Lung (tissue), 12 donors: Measurements from ENCODE around the gene ZFYVE28. TPM values are rescaled to one million over a fixed set of nuclear protein-coding genes. Genes with fewer than 3 reads are reported as not detected.
A peak's percentile ranks its signal among the peaks of the same experiment; 100 is the strongest.

Source experiments
- ATAC-seq: fragments of 200-7000 bp; cut with Tn5 transposase; one replicate; pipeline ENCODE4 v1.9.1; 2020; ENCODE audit warnings: moderate number of reproducible peaks; ENCODE audit not compliant: insufficient read depth, low FRiP score
- DNase-seq, 3 donors: peaks; one replicate each; pipeline ENCODE4 v3.0.0-alpha.2; 2013 to 2017
- H3K27ac ChIP-seq, 2 donors: one replicate each; pipeline ENCODE4 v1.5.1; 2013; ENCODE audit warnings: mild to moderate bottlenecking in 2 of 2, moderate library complexity in 2 of 2, control low read depth in 1 of 2, inconsistent platforms in 1 of 2, low read depth in 1 of 2, low read length in 1 of 2
- H3K27me3 ChIP-seq, 3 donors: one replicate each; pipeline ENCODE4 v1.5.1; 2013; ENCODE audit warnings: low read length in 2 of 3; ENCODE audit not compliant: control insufficient read depth in 3 of 3, insufficient read depth in 3 of 3
- H3K36me3 ChIP-seq, 4 donors: one replicate each; pipeline ENCODE4 v1.5.1; 2013; ENCODE audit warnings: low read length in 4 of 4, mild to moderate bottlenecking in 1 of 4, moderate library complexity in 1 of 4; ENCODE audit not compliant: control insufficient read depth in 4 of 4, insufficient read depth in 4 of 4
- H3K4me1 ChIP-seq, 5 donors: one replicate each; pipeline ENCODE4 v1.5.1; 2013; ENCODE audit warnings: low read length in 5 of 5, mild to moderate bottlenecking in 2 of 5, moderate library complexity in 1 of 5; ENCODE audit not compliant: control insufficient read depth in 5 of 5, insufficient read depth in 5 of 5
- H3K4me3 ChIP-seq: one replicate; pipeline ENCODE4 v1.5.1; 2013; ENCODE audit warnings: mild to moderate bottlenecking, control low read depth, moderate library complexity
- H3K9ac ChIP-seq, 2 donors: one replicate each; pipeline ENCODE4 v1.5.1; 2013; ENCODE audit warnings: low read length in 2 of 2, control low read depth in 1 of 2; ENCODE audit not compliant: insufficient read depth in 1 of 2
- H3K9me3 ChIP-seq, 4 donors: one replicate each; pipeline ENCODE4 v1.5.1; 2013; ENCODE audit warnings: low read length in 3 of 4, mild to moderate bottlenecking in 1 of 4, moderate library complexity in 1 of 4; ENCODE audit not compliant: control insufficient read depth in 4 of 4, insufficient read depth in 3 of 4
- WGBS, 2 donors: extraction: QIAGEN DNeasy Blood & Tissue Kit; methylation state at CpG; one replicate each; pipeline ENCODE4 v1.1.7; 2013; 5-methylcytosine and 5-hydroxymethylcytosine counted together
- polyA plus RNA-seq, 2 donors: library from polyadenylated mRNA; stranded (reverse); fragments of 200-250 nt; gene quantifications; one replicate each; pipeline ENCODE4 v1.2.1, GENCODE V29; 2013
- total RNA-seq, 2 donors: library from RNA; depleted of rRNA in 1 of 2; stranded (reverse); fragments of >200 nt in 1 of 2; gene quantifications; one replicate each; pipeline ENCODE4 v1.2.1, GENCODE V29; 2014 to 2021
- TF ChIP-seq, protein P1 (sequence below): IDR thresholded peaks from 2 replicates; pipeline ENCODE4 v1.5.1; 2012; ENCODE audit warnings: mild to moderate bottlenecking; ENCODE audit errors: control extremely low read depth, extremely low read depth
- donor health status: control.
- donor health status: control.
- donor health status: Bipolar disorder and iron deficiency.
- donor health status: healthy.
- donor health status: DM: yes; HTN: yes; CAD: no.

Gene ZFYVE28
- total and polyA plus RNA-seq, 4 donors: 6.8 to 10.3 (median 7.6) TPM

- peak overlapping the region in 1 of 2 donors; percentile 89 for H3K27ac ChIP-seq
- WGBS, 2 donors: 1 to 4% methylated on average over 30 of the region's 30 CpGs
- peaks cover 0 to 33% (median 0%) of the 10 kb centered on the region in 5 donors for H3K4me1 ChIP-seq
- H3K27me3 ChIP-seq: peaks cover 0 to 46% (median 46%) of the 10 kb centered on the region in 3 donors
- no peak overlapping the region for H3K9ac ChIP-seq
- no peaks in the 10 kb centered on the region for H3K36me3 ChIP-seq
- ATAC-seq: peak; percentile 92
- TF ChIP-seq, protein P1, sequence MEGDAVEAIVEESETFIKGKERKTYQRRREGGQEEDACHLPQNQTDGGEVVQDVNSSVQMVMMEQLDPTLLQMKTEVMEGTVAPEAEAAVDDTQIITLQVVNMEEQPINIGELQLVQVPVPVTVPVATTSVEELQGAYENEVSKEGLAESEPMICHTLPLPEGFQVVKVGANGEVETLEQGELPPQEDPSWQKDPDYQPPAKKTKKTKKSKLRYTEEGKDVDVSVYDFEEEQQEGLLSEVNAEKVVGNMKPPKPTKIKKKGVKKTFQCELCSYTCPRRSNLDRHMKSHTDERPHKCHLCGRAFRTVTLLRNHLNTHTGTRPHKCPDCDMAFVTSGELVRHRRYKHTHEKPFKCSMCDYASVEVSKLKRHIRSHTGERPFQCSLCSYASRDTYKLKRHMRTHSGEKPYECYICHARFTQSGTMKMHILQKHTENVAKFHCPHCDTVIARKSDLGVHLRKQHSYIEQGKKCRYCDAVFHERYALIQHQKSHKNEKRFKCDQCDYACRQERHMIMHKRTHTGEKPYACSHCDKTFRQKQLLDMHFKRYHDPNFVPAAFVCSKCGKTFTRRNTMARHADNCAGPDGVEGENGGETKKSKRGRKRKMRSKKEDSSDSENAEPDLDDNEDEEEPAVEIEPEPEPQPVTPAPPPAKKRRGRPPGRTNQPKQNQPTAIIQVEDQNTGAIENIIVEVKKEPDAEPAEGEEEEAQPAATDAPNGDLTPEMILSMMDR: peak; percentile 2
- H3K9me3 ChIP-seq: no peaks in the 10 kb centered on the region
- peak; percentile 56 to 71 (median 71) for DNase-seq
- no peak overlapping the region for H3K4me3 ChIP-seq
Observed at GRCh38 chr4:2412885-2413716, 5.3 kb downstream of the ZFYVE28 start.

DNA sequence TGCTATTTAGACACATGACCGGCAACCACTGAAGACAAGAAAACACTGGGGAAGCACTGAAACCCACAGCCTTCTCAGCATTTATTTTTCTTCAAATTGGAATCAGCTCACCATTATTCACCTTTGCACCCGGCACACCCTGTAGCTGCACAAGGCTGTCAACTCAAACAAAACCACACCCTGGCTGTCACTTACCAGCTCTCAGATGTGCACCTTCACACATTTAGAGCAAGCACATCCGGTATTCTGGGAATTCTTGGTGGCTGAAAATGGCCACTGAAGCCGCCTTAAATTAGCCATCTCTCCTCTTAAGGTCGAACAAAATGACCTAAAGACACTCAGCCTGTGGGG lies 5.9 kb downstream of the ZFYVE28 start:
- no peak overlapping the region for H3K4me3 ChIP-seq
- ATAC-seq: no peak
- H3K36me3 ChIP-seq: no peaks in the 10 kb centered on the region
- WGBS, 2 donors: 35 to 36% methylated on average over 5 of the region's 5 CpGs
- TF ChIP-seq, protein P1: no peak
- H3K4me1 ChIP-seq: peaks cover 0 to 33% (median 0%) of the 10 kb centered on the region in 5 donors
- peak overlapping the region in 1 of 2 donors; percentile 89 for H3K27ac ChIP-seq
- H3K27me3 ChIP-seq: peaks cover 0 to 43% (median 41%) of the 10 kb centered on the region in 3 donors
- H3K9ac ChIP-seq: no peak overlapping the region
- H3K9me3 ChIP-seq: no peaks in the 10 kb centered on the region
- no peak for DNase-seq

GRCh38 chr4:2411786-2412510 lies 6.5 kb downstream of the ZFYVE28 start:
- H3K27ac ChIP-seq: peak overlapping the region in 1 of 2 donors; percentile 89
- 83 to 86% methylated on average over 14 of the region's 14 CpGs for WGBS, 2 donors
- H3K36me3 ChIP-seq: no peaks in the 10 kb centered on the region
- H3K4me1 ChIP-seq: peaks cover 0 to 32% (median 0%) of the 10 kb centered on the region in 5 donors
- DNase-seq (no peak), ATAC-seq (no peak)
- H3K4me3 ChIP-seq: no peak overlapping the region
- peaks cover 0 to 43% (median 39%) of the 10 kb centered on the region in 3 donors for H3K27me3 ChIP-seq
- TF ChIP-seq, protein P1: no peak
- H3K9me3 ChIP-seq: no peaks in the 10 kb centered on the region
- no peak overlapping the region for H3K9ac ChIP-seq
